ENCODE results near the gene U2SURP.

The U2SURP gene

GRCh38 chr3:143001369-143002082 is at the start of gene U2SURP:
U2SURP (plus strand) TSS chr3:143001570; CDS start chr3:143001629, 59 bp downstream.
- peak; percentile 93 for DNase-seq

DNA sequence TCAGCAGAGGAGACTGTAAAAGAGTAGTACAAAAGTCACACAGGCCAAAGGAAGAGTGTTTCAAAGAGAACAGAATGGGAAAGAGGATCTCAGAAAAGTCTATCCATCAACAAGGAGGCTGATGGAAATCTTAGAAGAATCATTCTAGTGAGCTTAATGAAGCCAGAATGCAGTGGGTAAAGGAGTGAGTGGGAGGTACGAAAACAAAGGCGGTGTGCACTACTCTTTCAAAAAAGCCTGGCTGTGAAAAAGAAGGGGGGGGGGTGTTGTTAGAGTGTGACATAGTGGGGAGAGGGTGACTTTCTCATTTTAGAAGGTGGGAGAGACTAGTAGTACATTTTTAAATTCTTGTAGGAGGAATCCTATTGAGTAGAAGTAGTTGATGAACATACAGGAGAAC is 49.6 kb upstream of the U2SURP start:
- DNase-seq, result no peak

- DNase-seq, result no peak
These were observed 48.8 kb upstream of the U2SURP start for GRCh38 chr3:142952272-142953193.

DNA sequence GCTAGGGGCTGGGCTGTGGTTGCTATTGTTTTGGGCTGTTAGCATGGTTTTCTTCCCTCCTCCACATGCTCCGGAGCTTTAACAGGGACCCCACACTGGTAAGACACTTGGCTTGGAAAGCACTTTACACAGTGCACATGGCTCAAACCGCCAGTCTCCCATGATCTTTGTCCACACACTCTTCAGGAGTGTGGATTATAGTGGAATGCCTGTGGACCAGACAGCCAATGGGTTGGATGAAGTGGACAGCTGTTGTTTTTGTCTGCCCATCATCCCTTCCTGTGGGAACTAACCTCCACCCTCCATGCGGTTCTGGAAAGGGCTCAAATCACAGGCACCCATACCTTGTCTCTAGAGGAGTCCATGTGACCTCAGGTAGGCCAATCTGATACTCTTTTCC is 47.9 kb upstream of the U2SURP start:
- DNase-seq, result no peak

DNA sequence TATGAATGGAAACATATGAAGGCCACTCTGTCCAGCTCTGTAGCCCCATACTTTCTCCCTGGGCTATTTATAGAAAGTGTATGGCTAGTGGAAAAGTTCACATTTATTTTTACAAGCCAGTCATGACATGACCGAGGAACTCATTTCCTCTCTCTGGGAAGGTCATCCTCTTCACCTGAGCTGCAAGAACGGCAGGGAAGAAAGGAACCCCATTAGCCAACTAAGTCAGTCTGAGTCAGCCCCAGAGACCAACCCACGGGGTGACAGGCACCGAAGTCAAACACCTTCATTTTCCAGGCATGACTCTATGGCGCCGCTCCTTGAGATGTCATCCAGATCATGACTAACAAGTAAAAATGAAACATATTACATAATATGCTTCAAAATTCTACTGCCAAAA is 42.7 kb upstream of the U2SURP start:
- DNase-seq, result peak; percentile 47

- DNase-seq, result no peak
These were observed 41.0 kb upstream of the U2SURP start for GRCh38 chr3:142960322-142960850.

DNA sequence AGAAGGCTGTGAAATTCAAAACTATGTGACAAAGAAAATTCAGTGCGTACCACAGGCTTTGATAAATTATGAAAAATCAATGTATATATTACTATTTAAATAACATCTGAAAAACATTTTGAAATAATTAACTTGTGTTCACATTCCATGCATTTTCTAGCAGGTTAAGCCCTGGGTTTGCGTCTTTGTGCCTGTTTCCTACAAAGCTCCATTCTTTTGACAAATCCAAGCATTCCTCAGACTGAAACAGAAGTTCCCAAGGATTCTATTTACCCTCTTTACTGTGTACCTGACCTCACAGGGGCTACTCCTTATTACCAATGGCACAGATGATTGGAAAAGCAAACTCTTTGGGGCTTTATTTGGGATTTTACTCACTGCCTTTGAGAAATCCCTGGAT is 39.8 kb upstream of the U2SURP start:
- no peak for DNase-seq

DNA sequence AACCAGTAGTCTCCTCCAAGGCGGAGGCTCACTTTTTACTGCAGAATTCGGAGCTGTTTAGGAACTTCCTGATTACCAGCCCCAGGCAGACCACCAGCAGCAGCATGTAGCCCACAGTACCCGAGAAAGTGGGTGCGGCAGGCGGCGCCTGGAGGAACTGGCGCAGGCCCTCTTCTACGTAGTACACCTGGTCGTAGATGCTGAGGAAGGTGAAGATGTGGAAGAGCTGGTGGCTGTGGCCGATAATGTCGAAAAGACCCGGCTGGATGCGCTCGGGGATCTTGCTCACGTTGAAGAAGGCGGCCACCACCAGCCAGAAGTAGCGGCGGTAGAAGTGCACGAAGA is 39.2 kb upstream of the U2SURP start:
- no peak for DNase-seq

DNA sequence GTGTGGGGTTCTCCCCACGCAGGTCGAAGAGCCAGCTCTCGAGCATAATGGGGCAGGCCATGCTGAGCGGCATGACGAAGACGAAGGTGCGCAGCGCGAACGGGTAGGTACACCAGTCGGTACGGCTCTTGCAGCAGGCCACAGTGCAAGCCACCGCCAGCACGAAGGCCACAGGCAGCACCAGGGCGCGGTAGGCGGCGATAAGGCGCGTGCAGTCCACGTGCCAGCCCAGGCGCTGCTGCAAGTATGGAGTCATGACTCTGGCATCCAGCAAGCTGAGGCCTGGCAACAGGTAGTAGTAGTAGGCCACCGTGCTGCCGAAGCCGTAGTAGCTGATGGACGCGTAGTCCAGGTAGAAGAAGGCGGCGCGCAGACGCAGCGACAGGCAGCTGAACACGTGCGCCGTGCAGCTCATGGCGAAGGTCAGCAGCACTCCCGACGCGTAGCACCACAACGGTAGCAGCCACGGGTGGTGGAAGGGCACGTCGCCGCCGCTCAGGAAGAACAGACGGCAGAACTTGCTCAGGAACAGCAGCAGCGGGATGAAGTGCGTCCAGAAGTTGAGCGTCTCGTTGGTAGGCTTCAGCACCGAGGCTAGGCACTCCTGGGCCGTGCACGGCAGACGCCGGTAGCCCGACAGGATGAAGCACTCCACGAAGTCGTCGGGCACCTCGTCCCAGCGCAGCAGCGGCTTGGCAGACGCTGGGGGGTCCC is 38.7 kb upstream of the U2SURP start:
- no peak for DNase-seq

GRCh38 chr3:142963234-142963515 is 38.2 kb upstream of the U2SURP start:
- no peak for DNase-seq

DNA sequence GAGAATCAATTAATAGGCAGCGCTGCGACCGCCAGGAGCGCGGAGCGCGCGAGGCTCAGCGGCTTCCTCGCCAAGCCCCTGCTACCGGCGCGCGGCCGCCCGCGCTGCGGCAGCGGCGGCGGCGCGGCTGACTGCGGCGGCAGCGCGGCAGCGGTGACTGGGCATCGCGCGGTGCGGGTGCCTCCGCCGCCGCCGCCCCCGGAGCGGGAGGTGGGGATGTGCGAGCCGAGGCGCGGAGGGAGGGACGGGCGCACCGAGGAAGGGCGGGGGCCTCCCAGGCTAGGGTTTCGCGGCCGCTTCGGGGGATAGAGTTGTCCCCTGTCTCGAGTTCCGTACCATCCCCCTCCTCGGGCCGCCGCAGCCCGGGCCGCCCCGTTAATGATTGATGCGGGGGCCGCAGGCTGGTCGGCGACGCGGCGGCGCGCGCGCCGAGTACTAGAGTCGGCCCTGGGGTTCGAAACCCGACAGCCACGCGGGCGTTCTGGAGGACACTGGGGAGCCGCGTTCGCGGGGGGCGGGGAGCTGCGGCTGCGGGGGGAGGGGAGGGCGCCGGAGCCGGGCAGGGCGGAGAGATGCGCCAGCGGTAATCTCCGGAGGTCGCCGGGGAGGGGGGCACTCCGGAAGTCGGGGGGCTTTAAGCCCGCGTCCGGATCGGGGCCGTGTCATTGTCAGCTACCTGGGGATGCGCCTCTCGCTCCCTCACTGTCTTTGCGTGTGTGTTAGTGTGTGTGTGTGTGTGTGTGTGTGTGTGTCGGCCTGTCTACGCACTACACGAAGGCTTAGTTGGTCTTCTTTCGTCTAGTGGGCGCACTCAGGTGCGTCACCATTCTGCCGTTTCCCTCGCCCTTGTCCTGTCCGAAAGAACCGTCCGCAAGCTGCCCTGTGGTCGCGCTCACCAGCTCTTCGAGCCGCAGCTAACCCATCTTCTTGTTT is 37.6 kb upstream of the U2SURP start, which contains the start of gene PAQR9:
Gene PAQR9, minus strand, starts transcription at position 159 of the 933 bp plus-strand sequence. CDS start 338 bp downstream, outside the sequence.
- peak; percentile 7 for DNase-seq

- DNase-seq, result no peak
These were observed 35.8 kb upstream of the U2SURP start for GRCh38 chr3:142965581-142965980.

GRCh38 chr3:142966808-142967207 is 34.6 kb upstream of the U2SURP start:
- no peak for DNase-seq

GRCh38 chr3:142968319-142969025 is 32.9 kb upstream of the U2SURP start:
- DNase-seq, result no peak

- no peak for DNase-seq
These were observed 29.9 kb upstream of the U2SURP start for GRCh38 chr3:142971431-142971830.

GRCh38 chr3:142972092-142972753 is 29.1 kb upstream of the U2SURP start:
- no peak for DNase-seq

GRCh38 chr3:142973217-142974009 is 28.0 kb upstream of the U2SURP start:
- no peak for DNase-seq

DNA sequence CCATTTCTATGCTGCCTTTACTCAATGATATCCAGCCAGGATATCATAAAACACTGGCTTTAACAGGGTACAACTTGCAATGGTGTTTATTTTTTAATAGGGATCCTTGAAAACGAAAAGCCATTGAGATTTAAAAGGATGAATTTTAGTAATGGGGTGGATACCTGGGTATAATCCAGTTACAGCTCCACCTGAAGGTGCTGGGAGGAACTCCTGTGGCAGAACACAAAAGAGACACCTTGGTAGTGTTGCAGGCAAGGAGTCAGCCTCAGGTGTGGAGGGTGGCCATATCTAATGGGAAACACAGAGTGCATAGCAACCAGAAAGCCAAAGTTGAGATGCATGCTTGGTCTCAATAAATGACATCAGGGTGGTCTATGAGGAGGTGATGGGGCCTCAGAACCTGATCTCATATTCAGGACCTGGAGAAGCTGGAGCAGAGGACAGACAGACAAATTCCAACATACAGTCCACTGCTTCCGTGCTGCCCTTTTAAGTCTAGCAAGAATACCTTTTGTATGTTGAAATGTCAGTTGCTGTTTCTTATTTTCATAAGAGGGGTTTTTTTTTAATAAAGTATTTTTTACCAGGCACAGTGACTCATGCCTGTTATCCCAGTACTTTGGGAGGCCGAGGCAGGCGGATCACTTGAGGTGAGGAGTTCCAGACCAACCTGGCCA is 25.9 kb upstream of the U2SURP start:
- DNase-seq, result no peak

DNA sequence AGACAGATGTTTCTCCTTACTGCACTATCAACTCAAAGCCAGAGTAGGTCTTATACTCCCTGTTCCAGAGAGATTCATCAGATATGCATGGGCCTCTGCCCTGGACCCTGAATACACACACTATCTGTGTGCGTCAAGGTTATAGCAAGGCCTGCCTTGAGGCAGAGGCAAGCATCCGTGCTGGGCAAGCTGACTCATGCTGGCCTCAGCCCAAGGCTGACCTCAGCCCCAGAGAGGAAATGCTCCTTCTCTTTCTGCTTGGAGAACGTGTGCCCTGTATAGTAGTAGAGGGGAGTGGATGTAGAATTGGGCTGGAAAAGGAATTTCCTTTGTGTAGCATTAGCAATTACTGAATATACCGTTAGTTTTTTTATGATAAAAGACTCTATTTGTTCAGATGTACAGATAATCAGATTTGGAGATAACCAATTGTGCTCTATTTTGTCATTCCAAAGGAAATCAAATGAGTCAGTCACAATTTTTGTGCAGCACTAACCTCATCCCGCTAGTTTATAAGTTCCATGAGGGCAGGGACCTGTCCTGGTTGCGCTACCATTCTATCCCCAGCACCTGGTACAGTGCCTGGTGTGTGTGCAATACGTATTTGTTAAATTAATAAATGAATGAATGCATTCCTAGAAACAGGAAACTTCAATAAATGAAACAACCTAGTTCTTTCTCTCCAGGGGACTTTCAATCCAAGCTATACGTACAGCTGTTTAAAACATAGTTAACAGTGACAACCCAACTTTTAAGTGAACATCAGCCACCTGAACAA is 24.6 kb upstream of the U2SURP start:
- no peak for DNase-seq

Measured in stimulated activated CD4-positive, alpha-beta T cell treated with anti-CD3 and anti-CD28 coated beads, Interleukin-4, amount 100 ng/mL, for 24 hours (primary cell).